ENCODE measurements around the gene FMO2.

DNA sequence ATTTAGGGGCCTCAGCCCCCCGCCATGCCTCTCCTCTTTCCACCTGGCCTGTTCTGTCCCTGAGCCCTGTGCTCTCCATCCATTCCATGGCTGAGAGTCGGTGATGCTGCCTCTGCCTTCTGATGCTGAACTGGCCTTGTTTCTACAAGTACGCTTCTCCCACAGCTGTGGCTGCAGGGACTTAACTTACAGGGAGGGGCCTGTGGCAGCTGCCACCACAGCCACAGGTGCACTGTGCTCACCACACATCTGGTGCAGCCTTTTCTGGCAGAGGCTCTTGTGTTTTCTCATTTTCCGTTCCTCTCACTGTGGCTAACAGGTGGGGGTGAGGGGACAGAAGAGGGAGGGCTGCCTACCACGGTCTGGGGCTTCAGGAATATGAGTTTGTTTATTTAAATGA lies 67.4 kb downstream of the FMO2 start:
- TF ChIP-seq TAF1 (IDR thresholded peaks at IDR 0.05; ENCODE audit: low read depth) (no peak), EP300 (IDR thresholded peaks at IDR 0.05; ENCODE audit: borderline replicate concordance) (no peak), YY1 (IDR thresholded peaks at IDR 0.05; ENCODE audit: low read depth) (no peak), CREB1 (IDR thresholded peaks at IDR 0.05; ENCODE audit: low read depth) (no peak), EGR1 (IDR thresholded peaks at IDR 0.05) (no peak), RAD21 (IDR thresholded peaks at IDR 0.05; ENCODE audit: low read depth) (no peak), CEBPB (IDR thresholded peaks at IDR 0.05) (no peak)
- TF ChIP-seq, protein P1, sequence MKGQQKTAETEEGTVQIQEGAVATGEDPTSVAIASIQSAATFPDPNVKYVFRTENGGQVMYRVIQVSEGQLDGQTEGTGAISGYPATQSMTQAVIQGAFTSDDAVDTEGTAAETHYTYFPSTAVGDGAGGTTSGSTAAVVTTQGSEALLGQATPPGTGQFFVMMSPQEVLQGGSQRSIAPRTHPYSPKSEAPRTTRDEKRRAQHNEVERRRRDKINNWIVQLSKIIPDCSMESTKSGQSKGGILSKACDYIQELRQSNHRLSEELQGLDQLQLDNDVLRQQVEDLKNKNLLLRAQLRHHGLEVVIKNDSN (IDR thresholded peaks at IDR 0.05), result no peak
- TF ChIP-seq, protein P2, sequence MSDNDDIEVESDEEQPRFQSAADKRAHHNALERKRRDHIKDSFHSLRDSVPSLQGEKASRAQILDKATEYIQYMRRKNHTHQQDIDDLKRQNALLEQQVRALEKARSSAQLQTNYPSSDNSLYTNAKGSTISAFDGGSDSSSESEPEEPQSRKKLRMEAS (IDR thresholded peaks at IDR 0.05), result no peak
- TF ChIP-seq, protein P3, sequence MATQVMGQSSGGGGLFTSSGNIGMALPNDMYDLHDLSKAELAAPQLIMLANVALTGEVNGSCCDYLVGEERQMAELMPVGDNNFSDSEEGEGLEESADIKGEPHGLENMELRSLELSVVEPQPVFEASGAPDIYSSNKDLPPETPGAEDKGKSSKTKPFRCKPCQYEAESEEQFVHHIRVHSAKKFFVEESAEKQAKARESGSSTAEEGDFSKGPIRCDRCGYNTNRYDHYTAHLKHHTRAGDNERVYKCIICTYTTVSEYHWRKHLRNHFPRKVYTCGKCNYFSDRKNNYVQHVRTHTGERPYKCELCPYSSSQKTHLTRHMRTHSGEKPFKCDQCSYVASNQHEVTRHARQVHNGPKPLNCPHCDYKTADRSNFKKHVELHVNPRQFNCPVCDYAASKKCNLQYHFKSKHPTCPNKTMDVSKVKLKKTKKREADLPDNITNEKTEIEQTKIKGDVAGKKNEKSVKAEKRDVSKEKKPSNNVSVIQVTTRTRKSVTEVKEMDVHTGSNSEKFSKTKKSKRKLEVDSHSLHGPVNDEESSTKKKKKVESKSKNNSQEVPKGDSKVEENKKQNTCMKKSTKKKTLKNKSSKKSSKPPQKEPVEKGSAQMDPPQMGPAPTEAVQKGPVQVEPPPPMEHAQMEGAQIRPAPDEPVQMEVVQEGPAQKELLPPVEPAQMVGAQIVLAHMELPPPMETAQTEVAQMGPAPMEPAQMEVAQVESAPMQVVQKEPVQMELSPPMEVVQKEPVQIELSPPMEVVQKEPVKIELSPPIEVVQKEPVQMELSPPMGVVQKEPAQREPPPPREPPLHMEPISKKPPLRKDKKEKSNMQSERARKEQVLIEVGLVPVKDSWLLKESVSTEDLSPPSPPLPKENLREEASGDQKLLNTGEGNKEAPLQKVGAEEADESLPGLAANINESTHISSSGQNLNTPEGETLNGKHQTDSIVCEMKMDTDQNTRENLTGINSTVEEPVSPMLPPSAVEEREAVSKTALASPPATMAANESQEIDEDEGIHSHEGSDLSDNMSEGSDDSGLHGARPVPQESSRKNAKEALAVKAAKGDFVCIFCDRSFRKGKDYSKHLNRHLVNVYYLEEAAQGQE (IDR thresholded peaks at IDR 0.05; ENCODE audit: low read depth), result no peak
